WTC11 (cell line): ENCODE data around the gene HECW1. TPM values are rescaled to one million over a fixed set of nuclear protein-coding genes. Genes with fewer than 3 reads are reported as not detected.
A peak's percentile ranks its signal among the peaks of the same experiment; 100 is the strongest.

Experiments
- ATAC-seq: fragments of 200-7000 bp; cut with Tn5 transposase; 2 replicates; pipeline ENCODE4 v1.10.0; 2021; ENCODE audit warnings: mild to moderate bottlenecking, moderate library complexity
- CTCF ChIA-PET: fragments of 300-600 bp; sonication (Branson Sonifier 250); formaldehyde crosslinking; loops from one replicate; lab custom pipeline; 2021; ENCODE audit warnings: antibody characterized with exemption; lab: Charles Lee
- POLR2A ChIA-PET: fragments of 350-600 bp; sonication (Branson Sonifier 250); formaldehyde crosslinking; loops from one replicate; lab custom pipeline; 2021; ENCODE audit warnings: antibody characterized with exemption; lab: Charles Lee
- DNase-seq: peaks from one replicate; pipeline ENCODE4 v3.0.0; 2021; ENCODE audit warnings: low spot score
- H3K27ac Mint-ChIP-seq: 2 replicates; pipeline ENCODE4 v1.8.0; 2021; ENCODE audit warnings: mixed read lengths
- H3K27me3 Mint-ChIP-seq: 2 replicates; pipeline ENCODE4 v1.8.0; 2021; ENCODE audit warnings: low read depth, mild to moderate bottlenecking, moderate library complexity, mixed read lengths
- H3K36me3 Mint-ChIP-seq: 2 replicates; pipeline ENCODE4 v1.8.0; 2021; ENCODE audit warnings: mixed read lengths
- H3K4me1 Mint-ChIP-seq: 2 replicates; pipeline ENCODE4 v1.8.0; 2022; ENCODE audit warnings: mixed read lengths
- H3K4me3 Mint-ChIP-seq: 2 replicates; pipeline ENCODE4 v1.8.0; 2021; ENCODE audit warnings: mild to moderate bottlenecking, moderate library complexity, mixed read lengths
- H3K9me3 Mint-ChIP-seq: 2 replicates; pipeline ENCODE4 v1.8.0; 2021; ENCODE audit warnings: mixed read lengths
- AFF4 ChIP-seq: sonication (generic); formaldehyde crosslinking; IDR thresholded peaks from 2 replicates; pipeline ENCODE4 v1.8.1; 2023; ENCODE audit warnings: mild to moderate bottlenecking, missing genetic modification reagents, borderline replicate concordance
- CREB1 ChIP-seq: sonication (generic); formaldehyde crosslinking; IDR thresholded peaks from 2 replicates; pipeline ENCODE4 v1.8.0; 2023; ENCODE audit warnings: mild to moderate bottlenecking, missing genetic modification reagents
- ETV6 ChIP-seq: sonication (generic); formaldehyde crosslinking; IDR thresholded peaks from 2 replicates; pipeline ENCODE4 v1.8.1; 2022; ENCODE audit warnings: mild to moderate bottlenecking, missing genetic modification reagents
- GABPB1 ChIP-seq: sonication (generic); formaldehyde crosslinking; IDR thresholded peaks from 2 replicates; pipeline ENCODE4 v1.8.1; 2023; ENCODE audit warnings: mild to moderate bottlenecking, missing genetic modification reagents
- HMGA2 ChIP-seq: fragments of 250-450 bp; sonication (Bioruptor Pico); IDR thresholded peaks from 2 replicates; pipeline ENCODE4 v1.4.0; 2021; ENCODE audit warnings: mild to moderate bottlenecking, moderate library complexity
- MYBL2 ChIP-seq: sonication (generic); formaldehyde crosslinking; IDR thresholded peaks from 2 replicates; pipeline ENCODE4 v1.8.1; 2023; ENCODE audit warnings: mild to moderate bottlenecking, moderate library complexity, missing genetic modification reagents
- SOX15 ChIP-seq: fragments of 250-450 bp; sonication (Bioruptor Pico); IDR thresholded peaks from 2 replicates; pipeline ENCODE4 v1.9.0; 2021; ENCODE audit warnings: mild to moderate bottlenecking
- TEAD4 ChIP-seq: sonication (generic); formaldehyde crosslinking; IDR thresholded peaks from 2 replicates; pipeline ENCODE4 v1.8.0; 2022; ENCODE audit warnings: mild to moderate bottlenecking, missing genetic modification reagents
- ZNF138 ChIP-seq: sonication (generic); formaldehyde crosslinking; conservative IDR thresholded peaks from 2 replicates; pipeline ENCODE4 v1.8.1; 2022; ENCODE audit warnings: mild to moderate bottlenecking, moderate library complexity, missing genetic modification reagents
- ZNF532 ChIP-seq: fragments of 250-450 bp; sonication (Bioruptor Pico); IDR thresholded peaks from 2 replicates; pipeline ENCODE4 v1.9.0; 2021; ENCODE audit warnings: mild to moderate bottlenecking, borderline replicate concordance
- ZSCAN18 ChIP-seq: fragments of 250-450 bp; sonication (Bioruptor Pico); IDR thresholded peaks from 2 replicates; pipeline ENCODE4 v2.1.2; 2022; ENCODE audit warnings: mild to moderate bottlenecking, moderate library complexity
- total RNA-seq: library from RNA; stranded (reverse); gene quantifications from 3 replicates; pipeline ENCODE4 v1.2.3, GENCODE V29; 2021
- TF ChIP-seq, protein P1 (sequence below): sonication (generic); formaldehyde crosslinking; IDR thresholded peaks from 2 replicates; pipeline ENCODE4 v1.8.0; 2022; ENCODE audit warnings: mild to moderate bottlenecking, missing genetic modification reagents
- TF ChIP-seq, protein P2 (sequence below): sonication (generic); formaldehyde crosslinking; IDR thresholded peaks from 2 replicates; pipeline ENCODE4 v1.8.0; 2023; ENCODE audit warnings: mild to moderate bottlenecking, missing genetic modification reagents
- TF ChIP-seq, protein P3 (sequence below): sonication (generic); formaldehyde crosslinking; IDR thresholded peaks from 2 replicates; pipeline ENCODE4 v1.8.1; 2022; ENCODE audit warnings: low read depth, mild to moderate bottlenecking, moderate library complexity, missing genetic modification reagents, borderline replicate concordance
- TF ChIP-seq, protein P4 (sequence below): sonication (generic); formaldehyde crosslinking; IDR thresholded peaks from 2 replicates; pipeline ENCODE4 v1.8.1; 2022; ENCODE audit warnings: mild to moderate bottlenecking, missing genetic modification reagents, moderate library complexity, borderline replicate concordance

Gene HECW1
- total RNA-seq, 1 experiment from 2014 or later: 6.1 TPM

GRCh38 chr7:43077732-43078391 is 34.6 kb upstream of the HECW1 start (continued):
- no peak for TF ChIP-seq MYBL2 (CRISPR knock-in tag)
- TF ChIP-seq, protein P1, sequence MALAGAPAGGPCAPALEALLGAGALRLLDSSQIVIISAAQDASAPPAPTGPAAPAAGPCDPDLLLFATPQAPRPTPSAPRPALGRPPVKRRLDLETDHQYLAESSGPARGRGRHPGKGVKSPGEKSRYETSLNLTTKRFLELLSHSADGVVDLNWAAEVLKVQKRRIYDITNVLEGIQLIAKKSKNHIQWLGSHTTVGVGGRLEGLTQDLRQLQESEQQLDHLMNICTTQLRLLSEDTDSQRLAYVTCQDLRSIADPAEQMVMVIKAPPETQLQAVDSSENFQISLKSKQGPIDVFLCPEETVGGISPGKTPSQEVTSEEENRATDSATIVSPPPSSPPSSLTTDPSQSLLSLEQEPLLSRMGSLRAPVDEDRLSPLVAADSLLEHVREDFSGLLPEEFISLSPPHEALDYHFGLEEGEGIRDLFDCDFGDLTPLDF (CRISPR knock-in tag): no peak
- TF ChIP-seq AFF4: no peak
- TF ChIP-seq ZSCAN18 (CRISPR knock-in tag): no peak
- no peak for TF ChIP-seq GABPB1 (CRISPR knock-in tag)
- no peak for TF ChIP-seq CREB1
- no peak for TF ChIP-seq ZNF138

- Mint-ChIP-seq H3K27me3 (no peaks in the 10 kb centered on the region; the same call in 1 of the 2 replicates), H3K4me1 (peaks cover 37% of the 10 kb centered on the region), H3K27ac (no peak overlapping the region), H3K36me3 (no peaks in the 10 kb centered on the region), H3K9me3 (peaks cover 2% of the 10 kb centered on the region; the same call in 1 of the 2 replicates), H3K4me3 (0 out of 2 replicates have a peak overlapping the region, but pooled peaks have one; percentile 0)
- DNase-seq: no peak
- CTCF ChIA-PET: interaction anchor here (1.0 kb wide), 2 partner anchors 29 to 96 kb away, joined by 3 to 9 read pairs; no protein-coding TSS in a partner anchor
- POLR2A ChIA-PET: no interaction called here
- peak; percentile 73 for ATAC-seq
- TF ChIP-seq ZNF532 (CRISPR knock-in tag) (no peak), TEAD4 (no peak), HMGA2 (CRISPR knock-in tag) (no peak), SOX15 (no peak), ETV6 (CRISPR knock-in tag) (no peak)
- TF ChIP-seq, protein P2, sequence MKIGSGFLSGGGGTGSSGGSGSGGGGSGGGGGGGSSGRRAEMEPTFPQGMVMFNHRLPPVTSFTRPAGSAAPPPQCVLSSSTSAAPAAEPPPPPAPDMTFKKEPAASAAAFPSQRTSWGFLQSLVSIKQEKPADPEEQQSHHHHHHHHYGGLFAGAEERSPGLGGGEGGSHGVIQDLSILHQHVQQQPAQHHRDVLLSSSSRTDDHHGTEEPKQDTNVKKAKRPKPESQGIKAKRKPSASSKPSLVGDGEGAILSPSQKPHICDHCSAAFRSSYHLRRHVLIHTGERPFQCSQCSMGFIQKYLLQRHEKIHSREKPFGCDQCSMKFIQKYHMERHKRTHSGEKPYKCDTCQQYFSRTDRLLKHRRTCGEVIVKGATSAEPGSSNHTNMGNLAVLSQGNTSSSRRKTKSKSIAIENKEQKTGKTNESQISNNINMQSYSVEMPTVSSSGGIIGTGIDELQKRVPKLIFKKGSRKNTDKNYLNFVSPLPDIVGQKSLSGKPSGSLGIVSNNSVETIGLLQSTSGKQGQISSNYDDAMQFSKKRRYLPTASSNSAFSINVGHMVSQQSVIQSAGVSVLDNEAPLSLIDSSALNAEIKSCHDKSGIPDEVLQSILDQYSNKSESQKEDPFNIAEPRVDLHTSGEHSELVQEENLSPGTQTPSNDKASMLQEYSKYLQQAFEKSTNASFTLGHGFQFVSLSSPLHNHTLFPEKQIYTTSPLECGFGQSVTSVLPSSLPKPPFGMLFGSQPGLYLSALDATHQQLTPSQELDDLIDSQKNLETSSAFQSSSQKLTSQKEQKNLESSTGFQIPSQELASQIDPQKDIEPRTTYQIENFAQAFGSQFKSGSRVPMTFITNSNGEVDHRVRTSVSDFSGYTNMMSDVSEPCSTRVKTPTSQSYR (CRISPR knock-in tag): no peak
- TF ChIP-seq, protein P3, sequence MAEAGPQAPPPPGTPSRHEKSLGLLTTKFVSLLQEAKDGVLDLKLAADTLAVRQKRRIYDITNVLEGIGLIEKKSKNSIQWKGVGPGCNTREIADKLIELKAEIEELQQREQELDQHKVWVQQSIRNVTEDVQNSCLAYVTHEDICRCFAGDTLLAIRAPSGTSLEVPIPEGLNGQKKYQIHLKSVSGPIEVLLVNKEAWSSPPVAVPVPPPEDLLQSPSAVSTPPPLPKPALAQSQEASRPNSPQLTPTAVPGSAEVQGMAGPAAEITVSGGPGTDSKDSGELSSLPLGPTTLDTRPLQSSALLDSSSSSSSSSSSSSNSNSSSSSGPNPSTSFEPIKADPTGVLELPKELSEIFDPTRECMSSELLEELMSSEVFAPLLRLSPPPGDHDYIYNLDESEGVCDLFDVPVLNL (CRISPR knock-in tag): no peak
- TF ChIP-seq, protein P4, sequence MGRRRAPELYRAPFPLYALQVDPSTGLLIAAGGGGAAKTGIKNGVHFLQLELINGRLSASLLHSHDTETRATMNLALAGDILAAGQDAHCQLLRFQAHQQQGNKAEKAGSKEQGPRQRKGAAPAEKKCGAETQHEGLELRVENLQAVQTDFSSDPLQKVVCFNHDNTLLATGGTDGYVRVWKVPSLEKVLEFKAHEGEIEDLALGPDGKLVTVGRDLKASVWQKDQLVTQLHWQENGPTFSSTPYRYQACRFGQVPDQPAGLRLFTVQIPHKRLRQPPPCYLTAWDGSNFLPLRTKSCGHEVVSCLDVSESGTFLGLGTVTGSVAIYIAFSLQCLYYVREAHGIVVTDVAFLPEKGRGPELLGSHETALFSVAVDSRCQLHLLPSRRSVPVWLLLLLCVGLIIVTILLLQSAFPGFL (CRISPR knock-in tag): no peak
Measured at GRCh38 chr7:43078794-43079193, 33.7 kb upstream of the HECW1 start.
